NCI-H1105 treated with DMSO at 0.1 percent for 48 hours (cell line): ENCODE results near the gene CSTF1.

Source experiments
- DNase-seq: peaks from one replicate; lab custom pipeline; 2025; lab: John Stamatoyannopoulos, UW

CSTF1 gene

DNA sequence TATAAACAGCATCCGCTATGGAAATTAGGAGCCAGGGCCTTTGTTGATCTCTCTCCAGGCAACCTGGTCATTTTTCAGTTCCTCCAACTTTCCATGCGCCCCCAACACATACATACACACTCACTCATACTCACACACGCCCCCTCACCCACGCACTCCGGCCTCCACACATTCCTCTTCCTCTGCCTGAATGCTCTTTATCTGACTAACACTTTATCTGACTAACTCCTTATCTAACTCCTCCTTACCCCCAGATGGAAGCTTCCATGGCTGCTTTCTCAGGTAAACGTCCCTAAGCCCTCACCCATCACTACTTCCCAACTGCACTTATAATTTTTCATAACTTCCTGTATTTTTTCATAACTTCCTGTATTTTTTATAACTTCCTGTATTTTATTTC is 37.1 kb downstream of the CSTF1 start:
- no peak for DNase-seq

DNA sequence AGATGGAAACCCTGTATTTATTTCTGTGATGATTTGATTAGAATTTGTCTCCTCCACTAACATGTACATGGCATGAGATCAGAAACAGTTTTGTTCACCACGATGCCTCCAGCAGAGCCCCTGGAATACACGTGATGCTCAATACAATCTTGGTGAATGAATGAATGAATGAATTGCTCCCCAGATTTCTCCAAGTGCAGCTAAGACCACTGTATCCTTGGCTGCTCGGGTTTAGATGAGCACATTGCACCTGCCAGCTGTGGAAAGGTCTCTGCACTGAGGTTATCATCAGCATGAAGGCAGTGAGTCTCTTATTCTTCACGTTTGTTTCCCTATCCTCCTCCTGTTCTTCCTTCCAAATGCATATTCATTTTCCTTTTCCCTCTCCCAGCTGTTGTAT is 37.5 kb downstream of the CSTF1 start:
- no peak for DNase-seq

GRCh38 chr20:56430461-56430860 is 38.0 kb downstream of the CSTF1 start:
- no peak for DNase-seq

DNA sequence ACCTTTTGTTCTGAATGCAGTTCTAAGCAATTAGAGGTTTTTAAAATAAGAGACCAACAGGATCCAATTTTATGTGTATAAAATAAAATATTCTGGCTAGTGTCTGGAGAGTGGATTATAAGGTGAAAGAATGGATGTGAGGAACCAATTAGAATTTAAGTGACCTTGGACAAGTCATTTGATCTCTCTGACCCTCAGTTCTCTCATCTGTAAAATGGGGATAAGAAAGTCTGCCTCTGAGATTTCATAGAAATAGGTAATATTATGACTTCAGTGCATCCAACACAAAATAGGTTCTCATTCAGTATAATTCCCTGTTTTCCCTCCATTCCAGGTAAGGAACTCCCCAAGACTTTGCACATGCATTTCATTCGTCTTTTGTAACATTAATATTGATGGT is 38.5 kb downstream of the CSTF1 start:
- DNase-seq = no peak

DNA sequence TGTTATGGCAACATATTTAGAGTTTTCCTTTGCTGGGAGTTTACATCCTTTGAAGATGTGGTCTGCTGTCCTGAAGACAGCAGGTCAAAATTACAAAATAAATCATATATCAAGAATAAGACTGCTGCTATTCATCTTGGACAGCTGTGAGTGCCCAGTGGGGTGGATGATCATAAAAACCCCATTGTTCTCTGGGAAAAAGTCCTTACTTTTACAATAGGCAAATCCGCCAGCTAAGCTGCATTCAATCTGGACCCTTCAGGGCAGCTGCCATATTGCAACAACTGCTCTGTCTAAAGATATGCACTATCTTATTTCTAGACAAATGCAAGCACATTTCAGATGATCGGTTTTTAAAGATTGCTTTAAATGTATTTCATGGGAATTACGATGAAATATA is 39.0 kb downstream of the CSTF1 start:
- DNase-seq = peak; percentile 2

GRCh38 chr20:56433221-56433879 is 40.9 kb downstream of the CSTF1 start:
- no peak for DNase-seq

- no peak for DNase-seq
Observed at GRCh38 chr20:56433880-56434255, 41.4 kb downstream of the CSTF1 start.

DNA sequence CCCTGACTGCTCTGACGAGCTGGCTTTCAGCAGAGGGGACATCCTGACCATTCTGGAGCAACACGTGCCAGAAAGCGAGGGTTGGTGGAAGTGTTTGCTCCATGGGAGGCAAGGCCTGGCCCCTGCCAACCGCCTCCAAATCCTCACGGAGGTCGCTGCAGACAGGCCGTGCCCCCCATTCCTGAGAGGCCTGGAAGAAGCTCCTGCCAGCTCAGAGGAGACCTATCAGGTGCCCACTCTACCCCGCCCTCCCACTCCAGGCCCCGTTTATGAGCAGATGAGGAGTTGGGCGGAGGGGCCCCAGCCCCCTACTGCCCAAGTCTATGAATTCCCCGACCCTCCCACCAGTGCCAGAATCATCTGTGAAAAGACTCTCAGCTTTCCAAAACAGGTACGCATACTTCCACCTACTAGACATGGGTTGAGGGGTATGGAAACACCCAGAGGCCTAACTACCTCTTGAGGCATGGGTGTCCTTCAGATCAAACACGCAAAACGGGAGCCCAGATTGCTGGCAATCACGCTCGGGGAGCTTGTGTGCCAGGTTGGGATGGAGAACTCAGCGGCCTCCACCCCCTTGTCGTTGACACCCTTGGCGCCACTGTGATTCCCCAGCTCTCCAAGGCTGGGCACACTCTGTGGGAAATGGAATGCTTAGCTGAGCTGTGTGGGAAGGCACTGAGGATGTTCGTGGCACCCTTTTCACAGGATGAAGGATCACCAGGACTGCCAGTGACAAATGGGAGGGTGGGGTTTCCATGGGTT is 44.9 kb downstream of the CSTF1 start:
- no peak for DNase-seq

DNA sequence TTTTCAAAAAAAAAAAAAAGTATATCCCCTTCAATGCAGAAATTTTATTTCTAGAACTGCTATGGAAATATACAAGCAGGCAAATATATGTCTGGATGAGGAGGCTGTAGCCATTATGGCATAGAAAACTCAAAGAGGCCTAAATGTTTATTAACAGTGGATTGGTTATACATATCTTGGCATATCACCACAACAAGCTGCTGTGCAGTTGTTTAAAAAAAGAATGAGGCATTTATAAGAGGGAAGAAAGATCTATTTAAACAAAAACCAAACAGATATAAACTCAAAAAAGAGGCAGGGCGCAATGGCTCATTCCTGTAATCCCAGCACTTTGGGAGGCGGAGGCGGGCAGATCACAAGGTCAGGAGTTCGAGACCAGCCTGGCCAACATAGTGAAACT is 45.8 kb downstream of the CSTF1 start:
- no peak for DNase-seq

DNA sequence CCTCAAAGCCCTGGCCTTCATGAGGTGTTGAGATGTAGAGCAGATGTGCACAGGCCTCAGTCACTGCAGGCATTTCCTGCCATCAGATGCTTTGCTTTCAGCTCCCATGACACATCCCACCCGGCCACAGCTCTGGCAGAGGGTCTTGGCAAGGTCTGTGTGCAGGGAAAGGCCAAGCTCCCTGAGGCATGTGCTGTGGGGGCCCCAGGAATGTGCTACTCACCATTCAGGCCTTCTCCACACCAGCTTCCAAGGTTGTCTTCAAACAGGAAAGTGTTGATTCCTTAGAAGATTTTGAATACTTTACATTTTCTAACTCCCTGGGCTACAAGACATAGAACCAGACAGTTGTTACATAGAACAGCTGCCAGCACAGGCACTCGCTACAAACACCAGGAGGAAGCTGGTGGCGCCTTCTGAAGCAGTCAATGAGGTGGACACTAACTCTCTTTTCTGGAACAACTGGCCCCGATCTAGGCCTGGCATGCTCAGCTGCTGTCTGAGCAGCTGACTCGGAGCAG is 47.4 kb downstream of the CSTF1 start:
- DNase-seq = no peak

DNA sequence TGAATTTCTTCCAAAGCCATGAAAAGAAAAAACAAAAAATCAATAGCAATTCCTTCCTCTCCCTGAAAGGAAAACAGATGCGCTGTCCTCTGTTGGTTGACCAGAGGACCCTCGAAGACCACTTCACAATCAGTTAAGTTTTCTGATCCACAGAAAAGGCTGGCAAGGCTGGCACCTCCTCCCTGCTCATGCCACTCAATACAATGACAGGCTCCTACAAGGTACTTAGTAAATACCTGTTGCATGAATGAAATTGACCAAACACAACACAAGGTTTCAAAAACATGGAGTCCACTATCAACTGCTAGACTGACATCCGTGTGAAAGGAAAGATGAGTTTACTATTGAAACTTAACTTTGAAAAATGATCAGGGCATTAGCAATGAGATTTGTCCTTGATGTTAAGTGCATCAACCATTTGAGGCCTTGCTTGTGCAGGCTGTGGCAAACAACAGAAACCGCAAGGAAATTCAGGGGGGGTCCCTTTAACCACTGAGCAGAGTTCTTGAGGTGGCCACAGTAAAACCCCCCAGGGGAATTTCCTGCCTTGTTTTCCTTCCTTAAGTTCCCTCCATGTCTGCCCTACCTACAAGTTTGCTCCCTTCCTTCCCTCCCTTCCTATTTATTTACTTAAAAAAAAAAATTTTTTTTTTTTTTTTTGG is 48.0 kb downstream of the CSTF1 start:
- no peak for DNase-seq

DNA sequence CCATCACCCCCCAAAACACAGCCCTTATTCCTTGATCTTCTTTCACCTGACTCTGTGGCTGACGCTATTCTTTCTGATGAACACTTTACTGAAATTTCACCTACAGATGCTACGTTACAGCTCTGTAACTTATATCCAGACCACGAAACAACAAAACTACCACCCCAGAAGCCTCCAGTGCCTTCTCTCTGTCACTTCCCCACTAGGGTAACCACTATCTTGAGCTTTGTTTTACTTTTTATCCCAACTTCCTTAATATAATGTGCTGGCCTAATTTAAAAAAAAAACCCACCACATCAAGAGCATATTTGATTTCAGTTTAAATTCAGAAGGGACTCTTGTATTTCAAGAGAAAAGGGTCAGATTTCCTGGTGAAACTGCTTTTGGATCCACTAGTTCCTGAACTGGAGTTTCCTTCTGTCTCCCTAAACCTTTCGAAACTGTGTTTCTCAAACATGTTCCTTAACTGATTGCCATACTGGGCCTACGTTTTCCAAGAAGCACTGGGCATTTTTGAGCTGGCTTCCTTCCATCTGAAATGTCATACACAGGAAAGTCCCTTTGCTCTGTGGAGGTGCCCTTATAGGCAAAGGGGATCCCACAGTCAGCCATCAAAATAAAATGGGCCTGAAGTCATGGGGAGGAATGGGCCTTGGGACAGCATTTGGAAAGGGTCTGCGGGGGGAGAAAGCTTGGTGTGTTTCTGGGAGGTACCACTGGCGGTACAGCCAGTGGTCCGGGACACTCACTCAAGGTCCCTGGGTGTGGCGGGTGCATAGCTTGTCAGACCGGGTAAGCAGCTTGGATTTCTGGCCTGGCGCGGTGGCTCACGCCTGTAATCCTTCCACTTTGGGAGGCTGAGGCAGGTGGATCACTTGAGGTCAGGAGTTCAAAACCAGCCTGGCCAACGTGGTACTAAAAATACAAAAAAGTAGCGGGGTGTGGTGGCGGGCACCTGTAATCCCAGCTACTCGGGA is 50.2 kb downstream of the CSTF1 start:
- DNase-seq = no peak

GRCh38 chr20:56443654-56444540 is 51.5 kb downstream of the CSTF1 start:
- no peak for DNase-seq

DNA sequence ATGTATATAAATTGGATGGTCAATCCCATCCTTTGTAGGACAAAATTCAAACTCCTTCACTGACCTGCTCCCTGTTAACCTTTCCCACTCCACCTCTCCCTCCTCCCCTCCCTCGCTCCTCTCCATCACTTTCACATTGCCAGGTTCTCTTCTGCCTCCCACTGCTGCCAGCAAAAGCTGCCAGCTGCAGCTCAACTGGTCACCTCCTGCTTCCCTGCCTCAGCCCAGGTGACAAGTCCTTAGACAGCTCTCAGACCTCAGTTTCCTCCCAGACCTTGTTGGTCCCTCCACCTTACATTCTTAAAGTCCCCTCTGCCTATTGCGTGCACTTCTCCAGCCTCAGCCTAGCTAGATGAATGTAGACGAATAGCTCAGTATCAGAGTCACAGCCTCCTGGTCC is 52.7 kb downstream of the CSTF1 start:
- DNase-seq = no peak

DNA sequence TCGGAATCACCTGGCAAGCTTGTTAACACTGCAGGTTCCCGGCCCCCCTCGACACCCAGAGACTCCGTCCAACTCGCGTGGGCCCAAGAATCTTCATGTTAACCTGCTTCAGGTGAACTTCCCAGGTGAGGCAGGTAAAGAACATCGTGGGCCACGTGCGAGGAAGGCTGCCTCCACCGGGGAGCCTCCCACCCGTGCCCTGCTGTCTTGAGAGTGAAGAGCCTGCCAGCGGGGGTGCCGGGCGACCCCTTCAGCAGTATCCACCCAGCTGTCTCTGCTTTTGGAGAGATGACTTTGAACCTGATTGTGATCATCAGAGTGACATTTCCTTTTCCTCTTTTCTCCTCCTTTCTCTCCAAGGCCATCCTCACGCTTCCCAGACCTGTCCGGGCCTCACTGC is 53.1 kb downstream of the CSTF1 start:
- no peak for DNase-seq

- DNase-seq = no peak
Observed at GRCh38 chr20:56447227-56447626, 54.8 kb downstream of the CSTF1 start.

- no peak for DNase-seq
Observed at GRCh38 chr20:56449459-56449858, 57.0 kb downstream of the CSTF1 start.

- no peak for DNase-seq
Observed at GRCh38 chr20:56451056-56451765, 58.8 kb downstream of the CSTF1 start.

DNA sequence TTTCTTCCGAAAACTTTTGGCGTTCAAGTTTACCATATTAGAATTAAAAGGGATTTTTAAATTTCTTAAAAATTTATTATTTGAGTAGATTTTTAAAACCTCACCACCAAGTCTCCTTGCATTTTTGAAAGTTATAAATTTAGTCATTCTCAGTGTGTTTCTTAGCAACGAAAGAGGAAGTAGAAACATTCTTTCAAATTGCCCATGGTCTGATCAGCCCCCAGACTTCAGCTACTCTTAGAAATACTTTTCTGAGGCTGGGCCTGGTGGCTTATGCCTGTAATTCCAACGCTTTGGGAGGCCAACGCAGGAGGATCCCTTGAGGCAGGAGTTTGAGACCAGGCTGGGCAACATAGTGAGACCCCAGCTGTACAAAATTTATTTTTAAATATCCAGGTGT is 60.9 kb downstream of the CSTF1 start:
- DNase-seq = no peak

DNA sequence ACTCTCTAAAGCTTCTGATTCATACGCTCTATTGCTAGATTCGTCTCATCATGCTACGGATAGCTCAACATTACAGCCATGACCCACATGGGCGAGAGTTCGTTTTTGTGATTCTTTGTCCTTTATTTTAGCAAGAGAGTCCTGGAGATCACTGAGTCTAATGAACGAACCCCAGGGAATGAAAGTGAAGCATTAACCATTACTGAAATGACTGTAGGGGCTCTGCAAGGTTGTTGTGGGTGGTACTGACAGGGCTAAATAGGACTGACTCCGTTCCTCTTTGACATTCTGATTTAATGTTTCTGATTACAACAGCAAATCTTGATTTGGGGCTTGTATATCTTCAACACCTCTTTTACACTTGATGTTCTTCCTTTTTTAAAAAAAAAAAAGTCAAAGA is 62.3 kb downstream of the CSTF1 start:
- DNase-seq = no peak
